ENCODE measurements around the gene CCDC192. TPM values are rescaled to one million over a fixed set of nuclear protein-coding genes. Genes with fewer than 3 reads are reported as not detected.

CCDC192 gene
- total and polyA plus RNA-seq, 10 of the 15 experiments (the other 5 are each of a cell fraction or from before 2014, with no cell fraction given) = 0.20 to 0.79 (median 0.32) TPM; not detected in 4

GRCh38 chr5:127849891-127850290, 146.7 kb downstream of the CCDC192 start:
- no peaks in the 10 kb centered on the region for H3K36me3 ChIP-seq (ENCODE audit: control insufficient read depth in 2 of 2, insufficient read depth in 2 of 2, low read length in 1 of 2)
- ChIA-PET CTCF (no interaction called here), RAD21 (ENCODE audit: unreplicated experiment) (no interaction called here), SMC1A (ENCODE audit: uncharacterized antibody, unreplicated experiment) (interaction anchor here (0.8 to 1.5 kb wide), 5 partner anchors 9 to 187 kb away, joined by 3 read pairs; no protein-coding TSS in a partner anchor), POLR2A (no interaction called here)
- H3K79me2 ChIP-seq (ENCODE audit: control insufficient read depth, insufficient read depth, low read length) = no peaks in the 10 kb centered on the region
- no peaks in the 10 kb centered on the region for H4K20me1 ChIP-seq (ENCODE audit: control insufficient read depth, insufficient read depth)
- no peaks in the 10 kb centered on the region for H3K4me1 ChIP-seq (ENCODE audit: control insufficient read depth, insufficient read depth, low read length)
- TF ChIP-seq PAX8 (IDR thresholded peaks at IDR 0.05) = no peak
- TF ChIP-seq NFYA (IDR thresholded peaks at IDR 0.05; ENCODE audit: borderline replicate concordance, low read depth, low read length) = no peak
- no peak for TF ChIP-seq RAD51 (IDR thresholded peaks at IDR 0.05)
- no peak for TF ChIP-seq EGR1 (IDR thresholded peaks at IDR 0.05; ENCODE audit: borderline replicate concordance in 1 of 2, low read depth in 2 of 2, low read length in 2 of 2)
- no peak for TF ChIP-seq SREBF1 (IDR thresholded peaks at IDR 0.05; ENCODE audit: low read length)
- TF ChIP-seq SPI1 (IDR thresholded peaks at IDR 0.05; ENCODE audit: borderline replicate concordance, insufficient read depth, low read depth, low read length) = no peak
- no peak for TF ChIP-seq ZZZ3 (IDR thresholded peaks at IDR 0.05; ENCODE audit: control insufficient read depth, insufficient read length, low read depth)
- no peak for TF ChIP-seq SMC3 (IDR thresholded peaks at IDR 0.05; ENCODE audit: borderline replicate concordance, low read length)
- TF ChIP-seq FOXK2 (IDR thresholded peaks at IDR 0.05) = no peak
- TF ChIP-seq ZBTB4 (CRISPR knock-in tag; IDR thresholded peaks at IDR 0.05) = no peak
- no peak for TF ChIP-seq CREM (IDR thresholded peaks at IDR 0.05; ENCODE audit: low read depth)
- no peak for TF ChIP-seq SMARCA5 (IDR thresholded peaks at IDR 0.05)
- no peak for TF ChIP-seq RBBP5 (conservative IDR thresholded peaks at IDR 0.05)
- TF ChIP-seq, protein P1, sequence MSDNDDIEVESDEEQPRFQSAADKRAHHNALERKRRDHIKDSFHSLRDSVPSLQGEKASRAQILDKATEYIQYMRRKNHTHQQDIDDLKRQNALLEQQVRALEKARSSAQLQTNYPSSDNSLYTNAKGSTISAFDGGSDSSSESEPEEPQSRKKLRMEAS (IDR thresholded peaks at IDR 0.05; ENCODE audit: low read depth, low read length) = no peak
- ATAC-seq = no peak
- no peaks in the 10 kb centered on the region; the same call in 2 of the 3 replicates for H3K9me3 ChIP-seq (replicated peaks; ENCODE audit: control insufficient read depth, insufficient read depth, low read length)
- H3K9ac ChIP-seq (ENCODE audit: control insufficient read depth, insufficient read depth, low read length) = no peak overlapping the region
- H3K27ac ChIP-seq (ENCODE audit: control insufficient read depth, insufficient read depth) = no peak overlapping the region
- intact Hi-C loops (cut with micrococcal nuclease; ENCODE audit: unreplicated experiment) = no loop called here
- DNase-seq (ENCODE audit: low read depth, low spot score) = no peak
- no peak overlapping the region for H3K4me3 ChIP-seq
- in situ Hi-C loops (cut with MboI) = no loop called here
- no peak overlapping the region for H2AFZ ChIP-seq (ENCODE audit: control insufficient read depth, low read depth, low read length)
- FAIRE-seq = no peak
- WGBS (ENCODE audit: insufficient coverage, insufficient replicate concordance, low lambda C conversion rate, missing lambda C conversion rate) = 75% methylated on average over 4 of the region's 4 CpGs
- H3K27me3 ChIP-seq (replicated peaks in 1 of 2; ENCODE audit: control insufficient read depth in 2 of 2, insufficient read depth in 2 of 2, low read length in 1 of 2) = no peaks in the 10 kb centered on the region
- no TSS peak for BruUV-seq (replicated peaks)
- H3K4me2 ChIP-seq (ENCODE audit: control insufficient read depth, insufficient read depth) = no peak overlapping the region

Data from GM12878 (cell line).